BJ (cell line): Measurements from ENCODE around the gene SFTPD. TPM values are rescaled to one million over a fixed set of nuclear protein-coding genes. Genes with fewer than 3 reads are reported as not detected.
"Not testable (repeated sequence)": the region's sequence is repeated elsewhere in the genome, so short reads cannot be mapped to it uniquely, and the experiment has no call there.

Source experiments
- CTCF ChIA-PET: fragments of 350-600 bp; formaldehyde crosslinking; extraction: SDS; loops from one replicate; lab custom pipeline; 2021; ENCODE audit warnings: antibody characterized with exemption, inconsistent platforms; lab: Yijun Ruan, JAX
- POLR2A ChIA-PET: fragments of 300-600 bp; sonication (Branson Sonifier 250); formaldehyde crosslinking; extraction: SDS; loops from one replicate; lab custom pipeline; 2021; ENCODE audit warnings: antibody characterized with exemption; lab: Charles Lee
- DNase-seq: peaks from one replicate; pipeline ENCODE4 v3.0.0-alpha.2; 2011; ENCODE audit warnings: low read depth
- H3K27me3 ChIP-seq: 2 replicates; pipeline ENCODE4 v1.6.0; 2011; ENCODE audit warnings: low read length; ENCODE audit not compliant: control insufficient read depth, insufficient read depth
- H3K36me3 ChIP-seq: 2 replicates; pipeline ENCODE4 v1.5.1; 2011; ENCODE audit warnings: low read length; ENCODE audit not compliant: control insufficient read depth, insufficient read depth
- H3K4me3 ChIP-seq: 2 replicates; pipeline ENCODE4 v1.5.1; 2011; ENCODE audit warnings: low read depth, mild to moderate bottlenecking, control low read depth, low read length
- polyA minus RNA-seq: library from RNA; depleted of rRNA, polyadenylated mRNA; stranded (reverse); fragments of >200 nt; gene quantifications from 2 replicates; pipeline ENCODE4 v1.2.3, GENCODE V29; 2011; rRNA and poly(A)+ RNA removed
- polyA plus RNA-seq: library from polyadenylated mRNA; depleted of rRNA; stranded (reverse); fragments of >200 nt; gene quantifications from 2 replicates; pipeline ENCODE4 v1.2.3, GENCODE V29; 2011; rRNA removed
- TF ChIP-seq, protein P1 (sequence below): IDR thresholded peaks from 2 replicates; pipeline ENCODE4 v1.5.1; 2011; ENCODE audit warnings: low read depth, mild to moderate bottlenecking, control low read depth, inconsistent platforms, low read length, moderate library complexity; ENCODE audit not compliant: insufficient read depth

The SFTPD gene
- polyA plus RNA-seq, result not detected in 2 replicates
- not detected in 2 replicates for polyA minus RNA-seq

DNA sequence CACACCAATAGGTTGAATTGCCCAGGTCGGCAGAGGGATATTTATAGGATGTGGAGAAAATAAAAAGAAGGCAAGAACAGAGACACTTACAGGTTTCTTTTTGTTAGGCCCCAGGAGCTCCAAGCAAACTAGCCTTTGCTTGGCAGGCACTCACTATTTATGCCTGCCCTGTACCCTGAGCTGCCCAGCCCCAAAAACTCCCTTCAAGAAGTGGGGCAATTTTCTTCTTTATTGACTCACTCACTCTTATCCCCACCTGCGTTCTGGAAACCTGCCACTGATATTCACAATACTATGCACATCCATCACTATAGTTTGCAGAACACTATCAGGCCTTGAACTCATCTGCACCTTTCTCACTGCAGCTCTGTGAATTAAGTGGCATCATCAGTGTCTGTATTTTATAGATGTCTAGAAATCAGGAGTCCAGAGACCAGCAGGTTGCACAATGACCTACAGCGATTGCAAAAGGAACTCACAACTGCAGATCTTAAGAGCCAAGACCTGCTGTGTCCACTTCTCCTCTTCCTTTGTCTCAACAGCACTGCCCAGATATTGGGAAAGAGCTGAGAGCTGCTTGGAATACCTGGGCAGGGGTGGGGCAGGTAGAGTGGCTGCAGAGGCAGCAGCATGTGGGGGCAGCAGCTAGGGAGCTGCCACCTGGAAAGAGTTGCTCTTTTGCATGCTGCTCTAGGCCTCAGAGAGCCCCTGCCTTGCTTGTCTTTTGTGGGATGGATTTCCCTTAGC, at the start of gene SFTPD:
TSS of gene SFTPD (minus strand) at position 130 of the 747 bp plus-strand sequence. CDS start 2,446 bp downstream, outside the sequence.
- DNase-seq, result no peak
- Histone ChIP-seq H3K27me3 (peaks cover 16% of the 10 kb centered on the region), H3K4me3 (no peak within 1 kb of the TSS), H3K36me3 (no peaks in the 10 kb centered on the region)
- CTCF ChIA-PET, result no interaction called here
- TF ChIP-seq, protein P1, sequence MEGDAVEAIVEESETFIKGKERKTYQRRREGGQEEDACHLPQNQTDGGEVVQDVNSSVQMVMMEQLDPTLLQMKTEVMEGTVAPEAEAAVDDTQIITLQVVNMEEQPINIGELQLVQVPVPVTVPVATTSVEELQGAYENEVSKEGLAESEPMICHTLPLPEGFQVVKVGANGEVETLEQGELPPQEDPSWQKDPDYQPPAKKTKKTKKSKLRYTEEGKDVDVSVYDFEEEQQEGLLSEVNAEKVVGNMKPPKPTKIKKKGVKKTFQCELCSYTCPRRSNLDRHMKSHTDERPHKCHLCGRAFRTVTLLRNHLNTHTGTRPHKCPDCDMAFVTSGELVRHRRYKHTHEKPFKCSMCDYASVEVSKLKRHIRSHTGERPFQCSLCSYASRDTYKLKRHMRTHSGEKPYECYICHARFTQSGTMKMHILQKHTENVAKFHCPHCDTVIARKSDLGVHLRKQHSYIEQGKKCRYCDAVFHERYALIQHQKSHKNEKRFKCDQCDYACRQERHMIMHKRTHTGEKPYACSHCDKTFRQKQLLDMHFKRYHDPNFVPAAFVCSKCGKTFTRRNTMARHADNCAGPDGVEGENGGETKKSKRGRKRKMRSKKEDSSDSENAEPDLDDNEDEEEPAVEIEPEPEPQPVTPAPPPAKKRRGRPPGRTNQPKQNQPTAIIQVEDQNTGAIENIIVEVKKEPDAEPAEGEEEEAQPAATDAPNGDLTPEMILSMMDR, result no peak
- POLR2A ChIA-PET, result no interaction called here

DNA sequence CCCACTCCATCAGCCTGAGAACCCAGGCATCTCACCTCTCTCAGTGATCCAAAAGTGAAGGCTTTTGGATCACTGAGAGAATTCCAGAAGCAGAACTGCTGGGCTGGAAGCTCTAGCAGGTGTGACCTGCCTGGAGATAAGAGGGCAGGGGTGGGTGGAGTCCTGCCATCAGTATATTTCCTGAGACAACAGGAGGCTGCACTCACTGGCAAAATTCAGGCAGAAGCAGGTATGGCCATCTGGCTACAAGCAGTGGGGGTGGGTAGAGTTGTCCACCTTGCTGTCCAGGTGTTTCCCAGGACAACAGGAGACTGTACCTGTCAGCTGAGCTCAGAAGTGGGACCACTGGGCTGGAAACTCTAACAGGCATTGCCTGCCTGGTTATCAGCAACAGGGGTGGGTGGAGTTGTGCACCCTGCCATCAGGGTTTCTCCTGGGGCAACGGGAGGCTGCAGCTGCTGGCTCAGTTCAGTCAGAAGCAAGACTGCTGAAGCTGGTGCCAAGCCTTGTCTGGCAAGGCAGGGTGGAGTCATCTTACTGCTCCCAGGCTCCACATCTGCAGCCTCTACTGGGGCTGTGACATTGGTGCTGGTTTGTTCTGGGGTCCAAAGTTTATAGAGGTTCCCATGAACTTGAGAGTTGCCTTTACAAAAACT, 47.2 kb upstream of the SFTPD start:
- Histone ChIP-seq H3K27me3 (peaks cover 5% of the 10 kb centered on the region), H3K4me3 (no peak overlapping the region), H3K36me3 (no peaks in the 10 kb centered on the region)
- ChIA-PET POLR2A (no interaction called here), CTCF (no interaction called here)
- DNase-seq, result no peak
- TF ChIP-seq, protein P1, result no peak

DNA sequence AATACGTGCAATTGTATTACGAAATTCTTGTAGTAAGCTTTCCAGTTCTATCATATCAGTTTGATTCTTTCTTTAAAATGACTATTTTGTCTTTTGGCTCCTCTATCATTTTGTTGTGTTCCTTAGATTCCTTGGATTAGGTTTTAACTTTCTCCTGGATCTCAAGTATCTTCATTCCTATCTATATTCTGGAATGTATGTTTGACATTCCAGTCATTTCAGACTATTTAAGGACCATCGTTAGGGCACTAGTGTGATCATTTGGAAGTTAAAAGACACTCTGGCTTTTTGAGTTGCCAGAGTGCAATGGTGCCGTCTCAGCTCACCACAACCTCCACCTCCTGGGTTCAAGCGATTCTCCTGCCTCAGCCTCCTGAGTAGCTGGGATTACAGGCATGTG, 45.7 kb upstream of the SFTPD start:
- Histone ChIP-seq H3K4me3 (no peak overlapping the region), H3K27me3 (peaks cover 4% of the 10 kb centered on the region), H3K36me3 (no peaks in the 10 kb centered on the region)
- DNase-seq, result no peak
- CTCF ChIA-PET, result no interaction called here
- TF ChIP-seq, protein P1, result no peak
- POLR2A ChIA-PET, result no interaction called here

DNA sequence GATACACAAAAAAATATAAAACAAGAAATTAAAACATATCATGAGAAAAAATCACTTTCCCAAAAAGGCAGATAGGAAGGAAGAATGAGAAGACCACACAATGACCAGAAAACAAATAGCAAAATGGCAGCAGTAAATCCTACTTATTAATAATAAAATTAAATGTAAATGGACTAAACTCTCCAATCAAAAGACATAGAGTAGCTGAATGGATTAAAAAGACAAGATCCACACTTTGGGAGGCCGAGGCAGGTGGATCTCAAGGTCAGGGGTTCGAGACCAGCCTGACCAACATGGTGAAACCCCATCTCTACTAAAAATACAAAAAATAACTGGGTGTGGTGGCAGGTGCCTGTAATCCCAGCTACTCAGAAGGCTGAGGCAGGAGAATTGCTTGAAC, 39.3 kb upstream of the SFTPD start:
- H3K4me3 ChIP-seq, H3K27me3 ChIP-seq, H3K36me3 ChIP-seq, DNase-seq, CTCF ChIA-PET, POLR2A ChIA-PET: not testable (repeated sequence)

- H3K36me3 ChIP-seq, DNase-seq, POLR2A ChIA-PET, H3K27me3 ChIP-seq, CTCF ChIA-PET, H3K4me3 ChIP-seq: not testable (repeated sequence)
Observed at GRCh38 chr10:79986661-79987060, 37.8 kb upstream of the SFTPD start.

GRCh38 chr10:79985481-79986072, 36.7 kb upstream of the SFTPD start:
- H3K4me3 ChIP-seq, result no peak overlapping the region
- TF ChIP-seq, protein P1, result no peak
- POLR2A ChIA-PET, result no interaction called here
- no peak for DNase-seq
- H3K36me3 ChIP-seq, result no peaks in the 10 kb centered on the region
- peaks cover 12% of the 10 kb centered on the region for H3K27me3 ChIP-seq
- CTCF ChIA-PET, result interaction anchor here (1.2 kb wide), 1 partner anchor 55 kb away, joined by 3 read pairs; no protein-coding TSS in a partner anchor
